Measurements from ENCODE around the gene SMIM7.

The SMIM7 gene

GRCh38 chr19:16598848-16599247 lies 61.1 kb downstream of the SMIM7 start:
- in situ Hi-C loops (cut with HindIII; ENCODE audit: low sequenced_read_pairs), result no loop called here

- in situ Hi-C loops (cut with HindIII; ENCODE audit: low sequenced_read_pairs), result no loop called here
These were observed 63.5 kb downstream of the SMIM7 start for GRCh38 chr19:16596399-16596798.

Data from DLD1 (cell line).